HG02759 (cell line): ENCODE results near the gene EIF1.

Source experiments
- ATAC-seq: cut with Tn5 transposase; IDR thresholded peaks from one replicate; pipeline ENCODE4 v1.9.1; 2021; ENCODE audit warnings: mild to moderate bottlenecking, moderate library complexity; ENCODE audit not compliant: unreplicated experiment

Gene EIF1

GRCh38 chr17:41734139-41734948 lies 45.7 kb downstream of the EIF1 start, which contains the start of gene HAP1:
Gene HAP1, minus strand, starts transcription at chr17:41734643. Its CDS starts 9 bp downstream, at chr17:41734634.
- ATAC-seq = no peak

GRCh38 chr17:41734949-41735313 lies 46.2 kb downstream of the EIF1 start:
- ATAC-seq = no peak

GRCh38 chr17:41735744-41736143 lies 47.1 kb downstream of the EIF1 start:
- no peak for ATAC-seq

- no peak for ATAC-seq
Measured at GRCh38 chr17:41736983-41737679, 48.4 kb downstream of the EIF1 start.

- ATAC-seq = no peak
Measured at GRCh38 chr17:41737680-41738023, 49.0 kb downstream of the EIF1 start.

GRCh38 chr17:41738077-41738800 lies 49.6 kb downstream of the EIF1 start:
- no peak for ATAC-seq

- no peak for ATAC-seq
Measured at GRCh38 chr17:41738801-41739112, 50.1 kb downstream of the EIF1 start.

- no peak for ATAC-seq
Measured at GRCh38 chr17:41739661-41740352, 51.1 kb downstream of the EIF1 start.

GRCh38 chr17:41740506-41740905 lies 51.8 kb downstream of the EIF1 start:
- ATAC-seq = no peak

- no peak for ATAC-seq
Measured at GRCh38 chr17:41741709-41742108, 53.0 kb downstream of the EIF1 start.
